BLaER1 (cell line): ENCODE results near the gene SEMA3A.

Source experiments
- H3K27ac ChIP-seq: shearing (Covaris generic); formaldehyde crosslinking; 2 replicates; pipeline ENCODE4 v1.8.1; 2022
- H3K27me3 ChIP-seq: shearing (Covaris generic); formaldehyde crosslinking; 2 replicates; pipeline ENCODE4 v1.8.1; 2022
- H3K36me3 ChIP-seq: shearing (Covaris generic); formaldehyde crosslinking; 2 replicates; pipeline ENCODE4 v1.8.1; 2022
- H3K4me1 ChIP-seq: shearing (Covaris generic); formaldehyde crosslinking; 2 replicates; pipeline ENCODE4 v1.8.1; 2022
- H3K4me2 ChIP-seq: shearing (Covaris generic); formaldehyde crosslinking; 2 replicates; pipeline ENCODE4 v1.8.1; 2022
- H3K4me3 ChIP-seq: shearing (Covaris generic); formaldehyde crosslinking; 2 replicates; pipeline ENCODE4 v1.8.1; 2022
- H3K9ac ChIP-seq: shearing (Covaris generic); formaldehyde crosslinking; 2 replicates; pipeline ENCODE4 v1.8.1; 2022
- H3K9me3 ChIP-seq: shearing (Covaris generic); formaldehyde crosslinking; 2 replicates; pipeline ENCODE4 v1.8.1; 2022
- H4K20me1 ChIP-seq: shearing (Covaris generic); formaldehyde crosslinking; 2 replicates; pipeline ENCODE4 v1.8.1; 2022
- Cebpa-rat ChIP-seq: shearing (Covaris generic); IDR thresholded peaks from 2 replicates; pipeline ENCODE4 v1.8.1; 2022

Gene SEMA3A

GRCh38 chr7:84104826-84105225, 89.8 kb downstream of the SEMA3A start:
- no peak overlapping the region for H3K4me3 ChIP-seq
- TF ChIP-seq Cebpa-rat = no peak
- H3K36me3 ChIP-seq = no peaks in the 10 kb centered on the region
- H3K27ac ChIP-seq = no peak overlapping the region
- no peak overlapping the region for H3K4me2 ChIP-seq
- H3K4me1 ChIP-seq = no peaks in the 10 kb centered on the region
- no peaks in the 10 kb centered on the region for H3K9me3 ChIP-seq
- H3K27me3 ChIP-seq = no peaks in the 10 kb centered on the region
- no peaks in the 10 kb centered on the region for H4K20me1 ChIP-seq
- no peak overlapping the region for H3K9ac ChIP-seq

GRCh38 chr7:84102213-84102612, 92.4 kb downstream of the SEMA3A start:
- no peak overlapping the region for H3K9ac ChIP-seq
- H3K9me3 ChIP-seq = no peaks in the 10 kb centered on the region
- H3K4me1 ChIP-seq = no peaks in the 10 kb centered on the region
- no peak overlapping the region for H3K27ac ChIP-seq
- no peak overlapping the region for H3K4me2 ChIP-seq
- no peaks in the 10 kb centered on the region for H4K20me1 ChIP-seq
- H3K27me3 ChIP-seq = no peaks in the 10 kb centered on the region
- no peaks in the 10 kb centered on the region for H3K36me3 ChIP-seq
- no peak overlapping the region for H3K4me3 ChIP-seq
- no peak for TF ChIP-seq Cebpa-rat

- no peaks in the 10 kb centered on the region for H3K27me3 ChIP-seq
Observed at GRCh38 chr7:84100866-84101265, 93.7 kb downstream of the SEMA3A start.

GRCh38 chr7:84095971-84096370, 98.6 kb downstream of the SEMA3A start:
- Histone ChIP-seq H3K4me1 (peaks cover 17% of the 10 kb centered on the region), H3K9me3 (no peaks in the 10 kb centered on the region), H3K27ac (no peak overlapping the region), H3K9ac (no peak overlapping the region), H3K36me3 (no peaks in the 10 kb centered on the region), H3K4me3 (no peak overlapping the region), H3K4me2 (no peak overlapping the region), H4K20me1 (no peaks in the 10 kb centered on the region), H3K27me3 (no peaks in the 10 kb centered on the region)
- no peak for TF ChIP-seq Cebpa-rat

More at GRCh38 chr7:84100866-84101265, 93.7 kb downstream of the SEMA3A start:
- Histone ChIP-seq H3K9ac (no peak overlapping the region), H3K27ac (no peak overlapping the region), H3K4me2 (no peak overlapping the region), H3K36me3 (no peaks in the 10 kb centered on the region), H3K9me3 (no peaks in the 10 kb centered on the region), H3K4me3 (no peak overlapping the region), H4K20me1 (no peaks in the 10 kb centered on the region), H3K4me1 (no peaks in the 10 kb centered on the region)
- no peak for TF ChIP-seq Cebpa-rat

- Histone ChIP-seq H3K9ac (no peak overlapping the region), H4K20me1 (no peaks in the 10 kb centered on the region), H3K4me1 (peaks cover 17% of the 10 kb centered on the region), H3K9me3 (no peaks in the 10 kb centered on the region), H3K27me3 (no peaks in the 10 kb centered on the region), H3K4me3 (no peak overlapping the region), H3K4me2 (peak overlapping the region; percentile 65), H3K36me3 (no peaks in the 10 kb centered on the region), H3K27ac (peak overlapping the region; percentile 48; the same call in 1 of the 2 replicates)
- TF ChIP-seq Cebpa-rat = no peak
Observed at GRCh38 chr7:84092207-84092606, 102.4 kb downstream of the SEMA3A start.

- TF ChIP-seq Cebpa-rat = no peak
- peaks cover 17% of the 10 kb centered on the region for H3K4me1 ChIP-seq
- H3K4me2 ChIP-seq = peak overlapping the region; percentile 65; the same call in 1 of the 2 replicates
- no peaks in the 10 kb centered on the region for H3K9me3 ChIP-seq
- no peak overlapping the region for H3K4me3 ChIP-seq
- H4K20me1 ChIP-seq = no peaks in the 10 kb centered on the region
- no peaks in the 10 kb centered on the region for H3K36me3 ChIP-seq
- no peak overlapping the region for H3K9ac ChIP-seq
- H3K27ac ChIP-seq = no peak overlapping the region
- no peaks in the 10 kb centered on the region for H3K27me3 ChIP-seq
Observed at GRCh38 chr7:84091318-84091717, 103.3 kb downstream of the SEMA3A start.

GRCh38 chr7:84088802-84089201, 105.8 kb downstream of the SEMA3A start:
- H3K4me3 ChIP-seq = no peak overlapping the region
- no peak overlapping the region for H3K27ac ChIP-seq
- H3K9ac ChIP-seq = no peak overlapping the region
- no peaks in the 10 kb centered on the region for H3K36me3 ChIP-seq
- peaks cover 17% of the 10 kb centered on the region for H3K4me1 ChIP-seq
- H3K27me3 ChIP-seq = no peaks in the 10 kb centered on the region
- H3K4me2 ChIP-seq = no peak overlapping the region
- H4K20me1 ChIP-seq = no peaks in the 10 kb centered on the region
- TF ChIP-seq Cebpa-rat = no peak
- no peaks in the 10 kb centered on the region for H3K9me3 ChIP-seq

GRCh38 chr7:84085998-84086397, 108.6 kb downstream of the SEMA3A start:
- H3K9me3 ChIP-seq = no peaks in the 10 kb centered on the region
- TF ChIP-seq Cebpa-rat = no peak
- H3K9ac ChIP-seq = no peak overlapping the region
- H3K4me3 ChIP-seq = no peak overlapping the region
- H3K27me3 ChIP-seq = no peaks in the 10 kb centered on the region
- H3K4me1 ChIP-seq = no peaks in the 10 kb centered on the region
- no peak overlapping the region for H3K27ac ChIP-seq
- no peaks in the 10 kb centered on the region for H4K20me1 ChIP-seq
- H3K4me2 ChIP-seq = no peak overlapping the region
- no peaks in the 10 kb centered on the region for H3K36me3 ChIP-seq

- H3K27me3 ChIP-seq = no peaks in the 10 kb centered on the region
- no peak overlapping the region for H3K9ac ChIP-seq
- no peak overlapping the region for H3K4me3 ChIP-seq
- H4K20me1 ChIP-seq = no peaks in the 10 kb centered on the region
- no peaks in the 10 kb centered on the region for H3K36me3 ChIP-seq
- no peaks in the 10 kb centered on the region for H3K4me1 ChIP-seq
- TF ChIP-seq Cebpa-rat = no peak
- no peak overlapping the region for H3K27ac ChIP-seq
- H3K9me3 ChIP-seq = no peaks in the 10 kb centered on the region
- H3K4me2 ChIP-seq = no peak overlapping the region
Observed at GRCh38 chr7:84085147-84085546, 109.4 kb downstream of the SEMA3A start.

GRCh38 chr7:84083846-84084245, 110.7 kb downstream of the SEMA3A start:
- no peaks in the 10 kb centered on the region for H3K27me3 ChIP-seq
- no peaks in the 10 kb centered on the region for H4K20me1 ChIP-seq
- H3K9me3 ChIP-seq = no peaks in the 10 kb centered on the region
- no peak overlapping the region for H3K4me2 ChIP-seq
- TF ChIP-seq Cebpa-rat = no peak
- no peaks in the 10 kb centered on the region for H3K4me1 ChIP-seq
- no peak overlapping the region for H3K4me3 ChIP-seq
- H3K36me3 ChIP-seq = no peaks in the 10 kb centered on the region
- H3K27ac ChIP-seq = no peak overlapping the region
- H3K9ac ChIP-seq = no peak overlapping the region

- Histone ChIP-seq H3K4me2 (no peak overlapping the region), H4K20me1 (no peaks in the 10 kb centered on the region), H3K9me3 (no peaks in the 10 kb centered on the region), H3K4me1 (no peaks in the 10 kb centered on the region), H3K9ac (no peak overlapping the region), H3K4me3 (no peak overlapping the region), H3K27me3 (no peaks in the 10 kb centered on the region), H3K27ac (no peak overlapping the region), H3K36me3 (no peaks in the 10 kb centered on the region)
- TF ChIP-seq Cebpa-rat = no peak
Observed at GRCh38 chr7:84081973-84082522, 112.5 kb downstream of the SEMA3A start.
